ENCODE data around the gene FUT1. TPM values are rescaled to one million over a fixed set of nuclear protein-coding genes. Genes with fewer than 3 reads are reported as not detected.

The FUT1 gene
- total and polyA plus RNA-seq, 10 of the 15 experiments (the other 5 are each of a cell fraction or from before 2014, with no cell fraction given), result 0.01 TPM; not detected in 9

DNA sequence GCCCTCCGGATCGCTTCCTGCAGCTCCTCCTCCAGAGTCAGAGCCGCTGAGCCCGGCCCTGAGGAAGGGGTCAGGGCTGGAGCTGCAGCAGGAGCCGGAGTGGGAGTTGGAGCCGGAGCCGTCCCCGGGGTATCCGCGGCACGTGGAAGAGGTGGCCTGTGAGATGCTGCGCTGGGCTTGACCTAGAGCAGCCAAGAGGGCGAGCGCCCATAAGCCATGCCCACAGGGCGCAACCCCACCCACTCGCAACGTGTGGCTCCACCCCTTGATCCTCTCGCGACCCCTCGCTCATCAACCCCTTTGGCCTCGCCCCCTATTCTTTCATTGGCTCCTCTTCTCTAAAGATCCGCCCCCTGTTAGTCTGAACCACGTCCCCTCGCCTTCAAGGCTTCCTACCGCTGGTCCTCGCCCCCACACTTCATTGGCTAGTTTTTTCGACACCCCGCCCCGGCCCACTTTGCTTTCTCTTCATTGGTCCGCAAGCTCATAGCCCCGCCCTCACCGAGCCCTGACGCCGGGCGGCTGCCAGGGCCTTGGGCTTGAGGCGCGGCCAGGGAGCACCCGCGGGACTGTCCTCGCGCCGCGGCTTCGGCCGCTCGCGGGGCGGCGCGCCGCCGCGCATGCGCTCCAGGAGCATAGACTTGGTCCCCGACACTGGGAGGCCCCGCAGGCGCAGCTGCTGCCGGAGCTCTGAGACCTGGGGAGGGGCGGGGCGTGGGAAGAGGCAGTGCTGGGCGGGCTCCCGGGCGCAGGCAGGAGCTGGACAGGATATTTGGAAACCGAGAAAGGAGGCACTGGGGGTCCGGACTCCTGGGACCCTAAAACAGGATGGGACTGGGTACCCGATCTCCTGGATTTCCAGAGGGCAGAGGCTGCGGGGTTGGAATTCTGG is 38.3 kb downstream of the FUT1 start:
- peak; percentile 99 for FAIRE-seq
- H2AFZ ChIP-seq (ENCODE audit: control insufficient read depth, low read depth, low read length), result peak overlapping the region; percentile 94
- RAD21 ChIA-PET (ENCODE audit: unreplicated experiment), result interaction anchor here (0.6 to 1.4 kb wide), 4 partner anchors 10 to 403 kb away, joined by 3 to 4 read pairs (median 4); partner anchors contain the start of gene CA11
- CTCF ChIA-PET, result no interaction called here
- H3K9ac ChIP-seq (ENCODE audit: control insufficient read depth, insufficient read depth, low read length), result peak overlapping the region; percentile 87
- H3K79me2 ChIP-seq (ENCODE audit: control insufficient read depth, insufficient read depth, low read length), result no peaks in the 10 kb centered on the region
- WGBS (ENCODE audit: insufficient coverage, insufficient replicate concordance, low lambda C conversion rate, missing lambda C conversion rate), result under 1% methylated on average over 64 of the region's 67 CpGs
- H3K4me1 ChIP-seq (ENCODE audit: control insufficient read depth, insufficient read depth, low read length), result peaks cover 16% of the 10 kb centered on the region
- H3K4me3 ChIP-seq, result peak overlapping the region; percentile 95
- intact Hi-C loops (cut with micrococcal nuclease; ENCODE audit: unreplicated experiment), result no loop called here
- no peaks in the 10 kb centered on the region for H3K27me3 ChIP-seq (replicated peaks in 1 of 2; ENCODE audit: control insufficient read depth in 2 of 2, insufficient read depth in 2 of 2, low read length in 1 of 2)
- peak overlapping the region; percentile 94 for H3K4me2 ChIP-seq (ENCODE audit: control insufficient read depth, insufficient read depth)
- no TSS peak for BruUV-seq (replicated peaks)
- DNase-seq (ENCODE audit: low read depth, low spot score), result peak; percentile 97
- H3K27ac ChIP-seq (ENCODE audit: control insufficient read depth, insufficient read depth), result peak overlapping the region; percentile 71; the same call in 1 of the 2 replicates
- H3K9me3 ChIP-seq (replicated peaks; ENCODE audit: control insufficient read depth, insufficient read depth, low read length), result no peaks in the 10 kb centered on the region; the same call in 2 of the 3 replicates
- POLR2A ChIA-PET, result interaction anchor here (0.5 to 3.0 kb wide), 5 partner anchors 11 to 739 kb away, joined by 3 to 7 read pairs (median 4); partner anchors contain the start of gene ALDH16A1
- in situ Hi-C loops (cut with MboI), result no loop called here
- SMC1A ChIA-PET (ENCODE audit: uncharacterized antibody, unreplicated experiment), result interaction anchor here (0.6 to 1.1 kb wide), 3 partner anchors 63 to 788 kb away, joined by 3 to 5 read pairs (median 3); partner anchors contain the start of gene CA11
- no peaks in the 10 kb centered on the region for H3K36me3 ChIP-seq (ENCODE audit: control insufficient read depth in 2 of 2, insufficient read depth in 2 of 2, low read length in 1 of 2)
- peak; percentile 98 for ATAC-seq
- H4K20me1 ChIP-seq (ENCODE audit: control insufficient read depth, insufficient read depth), result no peaks in the 10 kb centered on the region
- TF ChIP-seq CHD2 (IDR thresholded peaks at IDR 0.05; ENCODE audit: borderline replicate concordance, low read depth, low read length) (peak; percentile 84), NR2C1 (IDR thresholded peaks at IDR 0.05) (peak; percentile 9; the same call in 1 of the 2 replicates), BACH1 (IDR thresholded peaks at IDR 0.05; ENCODE audit: borderline replicate concordance) (peak; percentile 39; the same call in 1 of the 2 replicates), TAF1 (IDR thresholded peaks at IDR 0.05; ENCODE audit: borderline replicate concordance, low read depth, low read length) (peak; percentile 35; the same call in 1 of the 2 replicates), CREB1 (IDR thresholded peaks at IDR 0.05; ENCODE audit: low read depth) (peak; percentile 70; the same call in 1 of the 2 replicates), HDGF (IDR thresholded peaks at IDR 0.05) (peak; percentile 100), MTA2 (IDR thresholded peaks at IDR 0.05; ENCODE audit: low read depth) (no peak), TBL1XR1 (IDR thresholded peaks at IDR 0.05; ENCODE audit: low read depth, low read length) (peak; percentile 3; the same call in 1 of the 2 replicates), RB1 (IDR thresholded peaks at IDR 0.05; ENCODE audit: borderline replicate concordance) (0 out of 2 replicates have a peak, but pooled peaks have one; percentile 34), BHLHE40 (IDR thresholded peaks at IDR 0.05; ENCODE audit: borderline replicate concordance in 1 of 2, low read depth in 2 of 2, low read length in 1 of 2) (peak in 1 of 2 experiments; percentile 62; a peak in 2 of 4 replicates), ZNF622 (IDR thresholded peaks at IDR 0.05) (no peak), POLR2A (IDR thresholded peaks at IDR 0.05; ENCODE audit: low read depth, low read length) (peak; percentile 72), DPF2 (IDR thresholded peaks at IDR 0.05) (peak; percentile 31; the same call in 1 of the 2 replicates), CREM (IDR thresholded peaks at IDR 0.05; ENCODE audit: low read depth) (peak; percentile 42; the same call in 1 of the 2 replicates)
- TF ChIP-seq, protein P1, sequence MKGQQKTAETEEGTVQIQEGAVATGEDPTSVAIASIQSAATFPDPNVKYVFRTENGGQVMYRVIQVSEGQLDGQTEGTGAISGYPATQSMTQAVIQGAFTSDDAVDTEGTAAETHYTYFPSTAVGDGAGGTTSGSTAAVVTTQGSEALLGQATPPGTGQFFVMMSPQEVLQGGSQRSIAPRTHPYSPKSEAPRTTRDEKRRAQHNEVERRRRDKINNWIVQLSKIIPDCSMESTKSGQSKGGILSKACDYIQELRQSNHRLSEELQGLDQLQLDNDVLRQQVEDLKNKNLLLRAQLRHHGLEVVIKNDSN (IDR thresholded peaks at IDR 0.05; ENCODE audit: borderline replicate concordance, extremely low read length, insufficient read depth, low read depth, low read length), result no peak
- TF ChIP-seq, protein P2, sequence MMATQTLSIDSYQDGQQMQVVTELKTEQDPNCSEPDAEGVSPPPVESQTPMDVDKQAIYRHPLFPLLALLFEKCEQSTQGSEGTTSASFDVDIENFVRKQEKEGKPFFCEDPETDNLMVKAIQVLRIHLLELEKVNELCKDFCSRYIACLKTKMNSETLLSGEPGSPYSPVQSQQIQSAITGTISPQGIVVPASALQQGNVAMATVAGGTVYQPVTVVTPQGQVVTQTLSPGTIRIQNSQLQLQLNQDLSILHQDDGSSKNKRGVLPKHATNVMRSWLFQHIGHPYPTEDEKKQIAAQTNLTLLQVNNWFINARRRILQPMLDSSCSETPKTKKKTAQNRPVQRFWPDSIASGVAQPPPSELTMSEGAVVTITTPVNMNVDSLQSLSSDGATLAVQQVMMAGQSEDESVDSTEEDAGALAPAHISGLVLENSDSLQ (IDR thresholded peaks at IDR 0.05), result peak; percentile 76
- TF ChIP-seq, protein P3, sequence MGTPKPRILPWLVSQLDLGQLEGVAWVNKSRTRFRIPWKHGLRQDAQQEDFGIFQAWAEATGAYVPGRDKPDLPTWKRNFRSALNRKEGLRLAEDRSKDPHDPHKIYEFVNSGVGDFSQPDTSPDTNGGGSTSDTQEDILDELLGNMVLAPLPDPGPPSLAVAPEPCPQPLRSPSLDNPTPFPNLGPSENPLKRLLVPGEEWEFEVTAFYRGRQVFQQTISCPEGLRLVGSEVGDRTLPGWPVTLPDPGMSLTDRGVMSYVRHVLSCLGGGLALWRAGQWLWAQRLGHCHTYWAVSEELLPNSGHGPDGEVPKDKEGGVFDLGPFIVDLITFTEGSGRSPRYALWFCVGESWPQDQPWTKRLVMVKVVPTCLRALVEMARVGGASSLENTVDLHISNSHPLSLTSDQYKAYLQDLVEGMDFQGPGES (IDR thresholded peaks at IDR 0.05), result peak; percentile 73

Measured in GM12878 (cell line).